NCI-H2107 (cell line): ENCODE results near the gene SMG9.
A peak's percentile ranks its signal among the peaks of the same experiment; 100 is the strongest.

Experiments used
- DNase-seq: peaks from one replicate; lab custom pipeline; 2025; lab: John Stamatoyannopoulos, UW

Gene SMG9

DNA sequence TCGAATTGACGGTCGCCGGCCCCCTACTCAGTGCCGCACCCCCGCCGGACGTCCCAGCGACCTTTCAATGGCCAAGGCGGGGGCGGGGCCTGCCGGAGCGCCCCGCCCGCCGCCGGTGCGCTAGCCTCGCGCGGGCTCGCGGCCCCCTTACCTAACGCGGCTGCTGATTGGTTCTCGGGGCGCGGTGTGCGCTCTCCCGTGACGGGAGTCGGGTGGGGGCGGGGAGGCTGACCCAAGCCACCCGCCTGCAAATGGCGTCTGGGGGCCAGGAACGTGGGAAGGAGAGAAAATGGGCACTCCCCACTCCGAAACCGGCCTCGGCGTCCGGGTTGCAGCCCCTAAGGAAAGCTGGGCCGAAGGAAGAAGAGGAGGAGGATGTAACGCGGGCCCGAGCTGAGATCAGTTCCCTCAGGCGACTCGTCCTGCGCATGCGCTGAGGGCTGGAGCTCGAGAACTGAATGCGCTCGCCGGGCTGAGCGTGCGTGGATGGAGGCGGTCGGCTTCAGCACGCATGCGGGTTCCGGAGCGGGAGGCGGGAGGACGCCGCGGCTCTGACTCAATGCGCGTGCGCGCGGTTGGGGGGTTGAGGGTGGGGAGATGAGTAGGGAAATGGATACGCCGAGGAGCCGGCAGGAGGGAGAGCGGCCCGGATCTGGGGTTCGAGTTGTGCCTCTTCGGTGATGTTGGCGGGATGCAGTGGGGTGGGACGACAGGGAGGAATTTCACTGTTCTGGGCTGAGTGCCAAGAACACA is at the start of gene SMG9:
Gene SMG9 (minus strand): TSS at position 460 of the 753 bp plus-strand sequence. CDS start 4,221 bp downstream, outside the sequence.
- DNase-seq = peak; percentile 91

DNA sequence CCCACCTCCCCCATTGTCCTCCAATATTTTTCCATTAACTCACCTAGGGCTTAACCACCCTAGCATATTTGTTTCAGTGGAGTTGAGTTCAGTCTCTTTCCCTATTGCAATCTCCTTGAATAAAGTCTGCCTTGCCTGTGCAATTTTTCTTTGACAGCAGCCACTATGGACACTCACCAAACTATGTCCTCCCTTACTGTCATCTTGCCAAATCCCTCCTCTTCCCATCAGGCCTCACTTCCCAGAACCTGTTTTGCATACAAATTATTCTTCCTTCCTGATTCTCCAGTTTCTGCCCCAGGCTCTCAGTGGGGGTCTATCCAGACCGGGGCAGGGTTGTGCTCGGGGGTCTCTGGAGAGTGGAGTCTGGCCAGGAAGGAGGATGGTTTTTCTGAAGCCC is 49.7 kb upstream of the SMG9 start:
- no peak for DNase-seq

GRCh38 chr19:43802216-43802951 is 47.6 kb upstream of the SMG9 start, which contains the start of gene LYPD5:
LYPD5 (minus strand) TSS chr19:43802447; CDS start chr19:43802380, 67 bp downstream.
- DNase-seq = no peak

GRCh38 chr19:43799502-43800142 is 44.9 kb upstream of the SMG9 start:
- no peak for DNase-seq

- DNase-seq = peak; percentile 34
Observed at GRCh38 chr19:43798546-43799409, 44.0 kb upstream of the SMG9 start.

DNA sequence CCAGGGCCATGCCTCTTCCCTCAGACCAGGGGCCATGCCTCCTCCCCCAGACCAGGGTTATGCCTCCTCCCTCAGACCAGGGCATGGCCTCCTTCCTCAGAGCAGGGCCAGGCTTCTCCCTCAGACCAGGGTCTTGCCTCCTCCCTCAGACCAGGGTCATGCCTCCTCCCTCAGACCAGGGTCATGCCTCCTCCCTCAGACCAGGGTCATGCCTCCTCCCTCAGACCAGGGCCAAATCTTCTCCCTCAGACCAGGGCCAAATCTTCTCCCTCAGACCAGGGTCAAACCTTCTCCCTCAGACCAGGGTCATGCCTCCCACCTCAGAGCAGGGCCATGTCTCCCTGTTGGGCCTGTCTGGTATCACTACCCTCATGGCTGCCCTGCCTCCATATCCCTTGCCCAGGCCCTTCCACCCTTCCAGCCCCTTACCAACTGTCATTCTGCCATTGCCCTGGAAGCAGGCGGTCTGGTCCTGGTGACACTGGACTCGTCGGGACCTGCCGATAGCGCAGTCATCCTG is 43.3 kb upstream of the SMG9 start:
- DNase-seq = no peak

GRCh38 chr19:43797556-43797955 is 42.8 kb upstream of the SMG9 start:
- DNase-seq = no peak

- no peak for DNase-seq
Observed at GRCh38 chr19:43797118-43797517, 42.4 kb upstream of the SMG9 start.

GRCh38 chr19:43790587-43790986 is 35.8 kb upstream of the SMG9 start:
- DNase-seq = no peak

DNA sequence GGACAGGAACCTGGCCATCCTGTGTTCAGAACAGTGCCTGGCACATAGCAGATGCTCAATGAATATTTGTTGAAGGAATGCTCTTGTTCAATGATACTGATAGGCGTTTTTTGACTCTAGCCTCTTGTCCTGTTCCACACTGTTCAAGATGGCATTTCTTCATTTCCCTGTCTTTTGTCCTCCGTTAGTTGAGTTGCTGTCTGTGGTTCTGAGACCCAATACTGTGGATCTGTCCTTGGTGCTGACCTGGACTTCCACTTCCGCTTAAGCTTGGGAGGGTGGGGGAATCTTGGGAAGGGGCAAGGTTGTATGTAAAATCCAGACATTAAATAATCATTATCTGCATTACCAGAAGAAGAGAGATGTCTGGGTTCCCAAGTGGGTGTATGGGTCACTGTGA is 34.3 kb upstream of the SMG9 start:
- no peak for DNase-seq

GRCh38 chr19:43786665-43787064 is 31.9 kb upstream of the SMG9 start:
- DNase-seq = no peak

DNA sequence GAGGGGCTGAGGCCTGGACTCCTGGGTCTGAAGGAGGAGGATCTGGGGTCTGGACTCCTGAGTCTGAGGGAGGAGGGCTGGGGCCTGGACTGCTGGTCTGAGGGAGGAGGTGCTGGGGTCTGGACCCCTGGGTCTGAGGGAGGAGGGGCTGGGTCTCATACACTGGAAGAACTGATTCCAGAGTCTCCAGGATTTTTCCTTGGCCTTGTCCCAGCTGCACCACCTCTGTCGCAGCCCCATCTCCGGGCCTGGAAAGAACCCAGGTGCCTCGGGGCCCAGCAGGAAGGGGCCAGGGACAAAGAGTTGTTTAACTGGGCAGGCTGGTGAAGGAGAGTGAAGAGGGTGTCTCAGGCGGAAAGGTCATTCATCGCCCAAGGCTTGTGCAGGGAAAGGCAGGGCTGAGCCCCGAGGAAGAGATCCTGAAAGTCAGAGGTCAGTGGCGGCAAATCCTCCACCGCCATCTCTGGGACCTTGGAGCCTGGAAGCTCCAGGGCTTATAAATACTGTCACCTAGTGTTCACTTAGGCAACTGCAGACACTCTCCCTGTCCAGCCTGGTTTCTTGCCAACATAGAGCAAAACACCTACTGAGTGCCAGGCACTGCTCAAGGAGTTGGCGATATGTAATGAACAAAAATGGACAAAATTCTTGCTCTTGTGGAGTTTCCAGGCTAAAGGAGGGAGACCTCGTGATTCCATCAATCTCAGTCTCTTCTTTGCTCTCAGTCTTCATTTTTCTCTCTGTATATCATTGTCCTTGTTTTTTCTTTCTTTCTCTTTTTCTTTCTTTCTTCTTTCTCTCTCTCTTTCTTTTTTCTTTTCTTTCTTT is 30.4 kb upstream of the SMG9 start:
- no peak for DNase-seq

DNA sequence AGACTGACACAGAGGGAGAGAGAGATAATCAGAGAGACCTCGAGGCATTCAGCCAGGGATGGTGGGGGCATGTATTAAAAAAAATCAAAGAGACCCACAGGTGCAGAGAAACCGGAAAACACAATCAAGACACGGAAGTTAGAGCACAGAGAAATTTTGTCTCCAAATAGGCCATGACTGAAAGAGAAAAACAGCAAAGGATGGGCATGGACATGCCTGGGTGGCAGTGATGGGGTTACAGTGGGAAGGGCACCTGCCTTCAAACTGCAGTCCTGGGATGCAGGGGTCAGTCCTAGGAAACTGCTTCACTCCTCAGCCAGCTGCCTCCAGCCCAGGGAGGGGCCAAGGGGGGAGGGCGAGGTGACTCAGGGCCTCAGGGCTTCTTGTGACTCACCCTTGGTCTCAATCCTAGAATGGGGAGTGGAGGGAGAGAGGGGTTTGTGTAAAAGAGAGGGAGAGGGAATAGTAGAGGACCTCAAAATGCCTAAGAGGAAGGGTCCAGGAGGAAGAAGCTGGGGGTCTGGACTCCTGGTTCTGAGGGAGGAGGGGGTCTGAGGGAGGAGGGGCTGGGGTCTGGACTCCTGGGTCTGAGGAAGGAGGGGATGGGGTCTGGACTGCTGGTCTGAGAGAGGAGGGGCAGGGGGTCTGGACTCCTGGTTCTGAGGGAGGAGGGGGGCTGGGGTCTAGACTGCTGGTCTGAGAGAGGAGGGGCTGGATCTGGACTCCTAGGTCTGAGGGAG is 29.6 kb upstream of the SMG9 start:
- DNase-seq = no peak

DNA sequence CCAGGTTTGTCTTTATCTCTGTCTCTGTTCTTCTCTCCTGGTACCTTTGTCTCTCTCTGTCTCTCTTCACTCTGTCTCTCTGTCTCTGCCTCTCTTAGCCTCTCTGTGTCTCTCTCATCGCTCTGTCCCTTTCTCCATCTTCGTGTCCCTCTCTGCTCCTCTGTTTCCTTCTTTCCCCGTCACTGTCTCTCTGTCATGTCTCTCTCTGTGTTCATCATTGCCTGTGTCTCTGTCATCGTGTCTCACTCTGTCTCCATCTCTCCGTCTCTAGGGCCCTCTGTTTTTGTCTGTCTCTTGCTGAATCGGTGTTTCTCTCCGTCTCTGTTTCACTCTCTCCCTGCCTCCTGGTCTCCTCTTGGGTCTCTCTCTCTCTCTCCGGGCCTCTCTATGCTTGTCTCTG is 28.9 kb upstream of the SMG9 start:
- DNase-seq = no peak

GRCh38 chr19:43782689-43783231 is 28.0 kb upstream of the SMG9 start:
- no peak for DNase-seq

- no peak for DNase-seq
Observed at GRCh38 chr19:43782311-43782660, 27.5 kb upstream of the SMG9 start.

DNA sequence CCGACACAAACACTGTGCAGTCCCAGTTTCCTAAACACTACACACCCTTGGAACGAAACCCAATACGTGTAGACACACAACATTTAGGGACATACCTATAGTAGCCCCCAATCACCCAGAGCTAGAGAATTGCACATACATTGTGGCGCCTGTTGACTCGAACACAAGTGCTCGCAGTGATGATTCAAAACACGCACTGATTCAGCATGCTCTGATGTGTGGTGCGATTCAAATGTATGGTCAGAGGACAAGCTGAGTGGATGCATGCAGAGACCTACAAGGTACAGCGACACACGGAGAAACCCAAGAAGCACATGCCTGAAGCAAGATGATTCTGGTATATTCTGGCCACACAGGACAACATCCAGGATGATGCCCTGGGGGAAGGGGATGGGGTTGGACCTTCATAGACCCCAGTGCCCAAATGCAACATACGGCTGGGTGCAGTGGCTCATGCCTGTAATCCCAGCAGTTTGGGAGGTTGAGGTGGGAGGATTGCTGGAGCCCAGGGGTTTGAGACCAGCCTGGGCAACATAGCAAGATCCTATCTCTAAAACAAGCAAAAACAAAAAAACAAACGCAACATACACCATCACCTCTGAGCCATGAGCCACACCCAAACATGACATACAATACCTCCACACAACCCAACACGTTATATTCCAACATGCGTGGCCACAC is 27.0 kb upstream of the SMG9 start:
- DNase-seq = no peak

GRCh38 chr19:43780706-43781525 is 26.2 kb upstream of the SMG9 start, which contains the start of gene KCNN4:
KCNN4 (minus strand) TSS chr19:43780973; CDS start chr19:43780861, 112 bp downstream.
- DNase-seq = no peak
